PFSK-1 (cell line): ENCODE results near the gene ZNF235.
A peak's percentile ranks its signal among the peaks of the same experiment; 100 is the strongest.

ENCODE experiments used
- POLR2AphosphoS5 ChIP-seq: IDR thresholded peaks from 2 replicates; pipeline ENCODE4 v1.6.1; 2012; ENCODE audit warnings: low read depth, mild to moderate bottlenecking, control low read depth, low read length, moderate library complexity
- TAF1 ChIP-seq: IDR thresholded peaks from 2 replicates; pipeline ENCODE4 v1.6.1; 2012; ENCODE audit warnings: low read length, control low read depth, borderline replicate concordance; ENCODE audit not compliant: insufficient read depth

DNA sequence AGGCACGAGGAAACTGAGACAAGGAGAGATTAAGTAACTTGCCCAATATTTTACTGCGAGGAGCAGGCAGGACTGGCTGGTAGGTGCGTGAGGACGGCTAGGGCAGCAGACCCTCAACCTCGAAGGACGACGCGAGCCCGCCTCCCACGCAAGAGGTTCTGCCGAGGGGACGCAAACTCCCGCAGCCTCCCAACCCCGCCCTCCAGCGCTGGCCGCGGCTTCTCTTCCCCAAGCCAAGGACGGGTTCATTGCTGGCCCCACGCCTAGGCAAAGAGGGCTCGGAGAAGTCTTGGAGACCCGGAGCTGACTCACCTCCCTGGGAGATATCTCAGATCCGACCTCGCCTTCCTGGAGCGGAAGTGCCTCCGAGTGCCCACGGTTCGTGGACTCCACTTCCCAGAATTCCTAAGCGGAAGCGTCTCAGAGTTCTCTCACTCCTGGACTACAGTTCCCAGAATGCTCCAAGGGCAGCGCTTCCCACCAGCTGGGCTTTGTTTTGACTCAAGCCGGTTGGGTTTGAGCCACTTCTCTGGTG is at the start of gene ZNF235:
- TF ChIP-seq POLR2AphosphoS5 (peak; percentile 64; the same call in 1 of the 2 replicates), TAF1 (0 out of 2 replicates have a peak, but pooled peaks have one; percentile 57)
